Cortex of kidney (tissue), 1 donor: ENCODE measurements around the gene RAB3GAP1.
"Not testable (repeated sequence)": the region's sequence is repeated elsewhere in the genome, so short reads cannot be mapped to it uniquely, and the experiment has no call there.

Experiments used
- DNase-seq: peaks from one replicate; lab custom pipeline; 2025; lab: John Stamatoyannopoulos, UW

RAB3GAP1 gene

DNA sequence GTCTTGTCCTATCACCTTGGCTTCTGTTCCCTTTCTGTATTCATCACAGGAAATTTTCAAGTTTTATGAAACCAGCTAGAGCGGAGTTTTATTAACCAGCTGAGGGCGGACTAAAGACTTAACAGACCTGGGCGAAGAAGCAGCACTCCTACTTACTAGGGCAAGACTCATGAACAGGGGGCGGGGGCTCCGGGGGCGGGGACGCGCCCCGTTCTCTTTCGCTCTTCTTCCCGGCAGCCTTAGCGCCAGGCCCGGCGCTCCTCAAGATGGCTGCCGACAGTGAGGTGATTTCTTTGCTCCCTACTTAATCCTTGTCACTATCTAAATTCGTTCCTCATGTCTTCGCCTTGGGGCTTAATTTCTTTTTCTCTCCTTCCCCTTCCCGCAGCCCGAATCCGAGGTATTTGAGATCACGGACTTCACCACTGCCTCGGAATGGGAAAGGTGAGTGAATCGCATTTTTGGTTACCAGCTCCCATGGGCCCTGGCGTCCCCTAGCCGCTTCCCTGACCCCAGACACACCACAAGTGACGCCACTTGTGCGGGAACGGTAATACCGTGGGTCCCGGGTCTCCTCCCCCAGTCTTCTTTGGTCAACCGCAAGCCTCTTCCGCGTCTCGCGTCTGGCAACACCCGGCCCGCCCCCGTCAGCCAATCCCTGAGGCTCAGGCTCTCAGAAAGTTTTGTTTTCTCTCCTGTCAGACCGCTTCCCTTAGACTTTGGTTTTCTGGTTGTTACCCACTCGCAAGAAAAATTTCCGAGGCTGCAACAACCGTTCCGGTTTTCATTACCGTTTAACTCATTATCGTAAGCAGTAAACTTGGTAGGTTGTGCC lies at the start of gene RAB3GAP1:
Gene RAB3GAP1, plus strand, starts transcription at position 251 of the 835 bp plus-strand sequence. Its CDS starts 16 bp downstream, at position 267.
- DNase-seq, result no peak

DNA sequence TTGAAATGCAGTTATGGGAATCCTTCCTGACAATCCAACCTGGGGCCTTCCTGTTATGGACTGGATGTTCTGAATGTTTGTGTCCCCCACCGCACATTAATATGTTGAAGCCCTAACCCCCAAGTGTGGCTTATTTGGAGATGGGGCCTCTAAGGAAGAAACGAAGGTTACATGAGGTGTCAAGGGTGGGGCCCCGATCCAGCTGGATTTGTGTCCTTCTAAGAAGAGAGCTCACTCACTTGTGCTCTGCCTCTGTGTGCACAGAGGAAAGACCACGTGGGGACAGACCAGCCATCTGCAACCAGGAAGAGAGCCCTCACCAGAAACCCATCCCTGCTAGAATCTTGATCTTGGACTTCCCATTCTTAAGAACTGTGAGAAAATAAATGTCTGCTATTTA lies 49.3 kb upstream of the RAB3GAP1 start:
- no peak for DNase-seq

DNA sequence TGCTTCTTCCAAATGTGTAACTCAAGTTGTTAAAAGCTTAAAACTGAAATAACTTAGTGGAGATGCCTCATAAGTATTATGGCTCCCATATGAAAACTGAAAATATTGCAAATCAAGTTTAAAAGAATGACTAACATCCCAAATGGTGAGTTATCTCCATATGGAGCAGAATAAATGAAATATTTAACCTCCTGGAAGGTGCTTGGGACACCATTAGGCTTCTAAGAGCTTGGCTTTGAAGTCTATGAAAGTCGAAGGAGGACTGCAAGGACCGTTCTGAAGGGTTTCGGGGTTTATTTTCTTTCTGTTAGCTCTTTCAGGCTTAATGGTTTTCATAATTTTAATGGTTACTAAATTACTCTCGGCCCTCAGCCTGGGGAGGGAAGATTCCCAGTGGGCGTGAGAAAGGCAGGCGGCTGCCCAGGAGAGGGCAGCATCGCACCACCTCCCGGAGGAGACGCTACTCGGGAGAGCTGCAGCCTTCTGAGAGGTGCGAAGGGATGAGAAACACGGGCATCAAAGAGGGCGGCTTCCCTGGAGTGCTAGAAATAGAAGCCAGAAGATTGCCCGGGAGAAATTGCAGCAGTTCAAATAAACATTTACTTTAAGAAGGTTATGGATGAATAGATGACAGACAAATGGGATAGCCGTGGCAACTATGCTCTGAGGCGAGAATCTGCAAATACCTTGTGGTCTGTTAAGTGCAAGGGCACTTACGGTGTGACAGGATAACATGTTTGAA lies 47.9 kb upstream of the RAB3GAP1 start:
- peak; percentile 26 for DNase-seq

DNA sequence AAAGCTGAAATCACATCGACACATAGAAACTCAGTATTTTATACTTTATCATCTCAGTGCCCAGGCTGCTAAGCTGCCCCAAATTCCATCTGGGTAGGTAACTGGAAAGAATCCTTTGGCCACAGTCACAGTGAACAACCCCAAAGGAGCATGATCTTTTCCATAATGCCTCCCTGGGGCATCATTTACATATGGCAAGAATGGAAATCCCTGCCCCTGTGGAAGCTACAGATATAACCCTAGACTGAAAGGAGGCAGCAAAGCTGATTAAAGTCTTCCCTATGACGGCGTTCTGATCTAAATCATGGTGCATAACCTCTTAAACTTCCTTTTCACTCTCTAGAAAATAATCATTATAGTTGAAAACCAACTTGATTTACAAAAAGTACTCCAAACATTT lies 46.3 kb upstream of the RAB3GAP1 start:
- no peak for DNase-seq

DNA sequence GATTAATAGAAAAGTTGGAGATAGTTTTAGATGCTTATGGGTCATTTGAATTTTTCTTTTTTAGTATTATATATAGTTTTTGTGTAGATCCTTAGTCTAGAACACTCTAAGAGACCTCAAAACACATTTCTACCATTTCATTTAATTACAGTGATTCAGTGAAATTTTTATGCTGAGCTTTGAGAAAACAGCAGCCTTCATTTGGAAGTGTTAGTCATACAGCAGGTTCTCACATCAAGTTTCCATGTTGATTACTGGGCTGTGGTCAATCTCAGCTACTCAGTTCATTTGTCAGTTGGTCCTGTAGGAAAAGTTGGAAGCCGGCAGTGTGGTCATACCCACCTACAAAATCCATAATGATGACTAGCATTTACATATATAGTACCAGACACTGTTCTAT lies 42.8 kb upstream of the RAB3GAP1 start:
- DNase-seq, result no peak

DNA sequence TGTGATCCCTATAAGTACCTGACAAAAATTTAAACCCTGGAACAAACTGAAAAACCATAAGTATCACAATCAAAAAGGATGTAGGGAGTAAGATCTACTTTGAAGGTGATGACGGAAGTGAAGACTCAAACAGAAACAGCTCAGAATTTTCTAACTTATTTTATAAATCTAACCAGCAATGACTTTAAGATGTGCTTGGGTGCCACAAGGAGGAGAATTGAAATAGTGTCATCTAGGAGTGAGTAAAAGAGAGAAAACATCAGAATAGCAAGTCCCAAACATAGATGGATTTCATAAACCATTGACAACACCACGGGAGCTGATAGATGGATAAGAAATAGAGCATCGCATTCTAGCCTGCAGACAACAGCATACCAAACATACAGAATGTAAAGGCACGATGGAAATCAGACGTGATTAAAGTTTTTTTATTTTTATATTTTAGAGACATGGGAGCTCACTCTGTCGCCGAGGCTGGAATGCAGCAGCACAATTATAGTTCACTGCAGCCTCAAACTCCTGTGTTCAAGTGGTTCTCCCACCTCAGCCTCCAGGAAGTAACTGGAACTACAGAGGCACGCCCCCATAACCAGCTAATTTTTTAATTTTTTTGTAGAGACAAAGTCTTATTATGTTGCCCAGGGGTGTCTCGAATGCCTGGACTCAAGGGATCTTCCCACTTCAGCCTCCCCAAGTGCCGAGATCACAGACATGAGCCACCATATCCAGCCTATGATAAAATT lies 41.7 kb upstream of the RAB3GAP1 start:
- DNase-seq, result no peak

DNA sequence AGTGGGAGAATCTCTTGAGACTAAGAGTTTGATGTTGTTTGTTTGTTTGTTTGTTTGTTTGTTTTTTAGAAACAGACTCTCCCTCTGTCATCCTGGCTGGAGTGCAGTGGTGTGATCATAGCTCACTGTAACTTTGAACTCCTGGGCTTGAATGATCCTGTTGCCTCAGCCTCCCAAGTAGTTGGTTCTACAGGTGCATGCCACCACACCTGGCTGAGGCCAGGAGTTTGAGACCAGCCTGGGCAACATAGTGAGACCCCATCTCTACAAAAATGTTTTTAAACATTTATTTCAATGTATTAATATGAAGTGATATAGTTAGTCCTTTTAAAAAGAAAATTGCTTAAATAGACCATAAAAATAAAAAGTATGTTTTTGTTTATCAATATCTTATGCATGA lies 40.5 kb upstream of the RAB3GAP1 start:
- DNase-seq, result no peak

DNA sequence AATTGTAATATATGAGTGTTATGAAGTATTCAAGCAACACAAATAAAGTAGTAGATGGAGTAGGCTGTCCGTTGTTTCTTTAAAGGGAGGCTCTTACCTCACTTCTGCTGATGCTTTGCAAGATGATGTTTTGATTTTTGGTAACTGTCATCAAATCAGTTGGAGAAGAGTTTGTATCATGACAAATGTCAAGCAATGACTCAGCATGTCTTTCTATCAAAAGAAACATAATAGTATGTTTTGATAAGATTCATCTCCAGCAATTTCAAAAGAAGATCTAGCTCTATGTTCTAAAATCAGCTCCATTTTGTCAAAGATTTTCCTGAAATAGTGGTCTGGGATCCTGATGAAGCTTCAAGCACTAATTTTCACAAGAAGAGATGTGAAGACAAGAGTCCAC lies 30.5 kb upstream of the RAB3GAP1 start:
- DNase-seq, result no peak

DNA sequence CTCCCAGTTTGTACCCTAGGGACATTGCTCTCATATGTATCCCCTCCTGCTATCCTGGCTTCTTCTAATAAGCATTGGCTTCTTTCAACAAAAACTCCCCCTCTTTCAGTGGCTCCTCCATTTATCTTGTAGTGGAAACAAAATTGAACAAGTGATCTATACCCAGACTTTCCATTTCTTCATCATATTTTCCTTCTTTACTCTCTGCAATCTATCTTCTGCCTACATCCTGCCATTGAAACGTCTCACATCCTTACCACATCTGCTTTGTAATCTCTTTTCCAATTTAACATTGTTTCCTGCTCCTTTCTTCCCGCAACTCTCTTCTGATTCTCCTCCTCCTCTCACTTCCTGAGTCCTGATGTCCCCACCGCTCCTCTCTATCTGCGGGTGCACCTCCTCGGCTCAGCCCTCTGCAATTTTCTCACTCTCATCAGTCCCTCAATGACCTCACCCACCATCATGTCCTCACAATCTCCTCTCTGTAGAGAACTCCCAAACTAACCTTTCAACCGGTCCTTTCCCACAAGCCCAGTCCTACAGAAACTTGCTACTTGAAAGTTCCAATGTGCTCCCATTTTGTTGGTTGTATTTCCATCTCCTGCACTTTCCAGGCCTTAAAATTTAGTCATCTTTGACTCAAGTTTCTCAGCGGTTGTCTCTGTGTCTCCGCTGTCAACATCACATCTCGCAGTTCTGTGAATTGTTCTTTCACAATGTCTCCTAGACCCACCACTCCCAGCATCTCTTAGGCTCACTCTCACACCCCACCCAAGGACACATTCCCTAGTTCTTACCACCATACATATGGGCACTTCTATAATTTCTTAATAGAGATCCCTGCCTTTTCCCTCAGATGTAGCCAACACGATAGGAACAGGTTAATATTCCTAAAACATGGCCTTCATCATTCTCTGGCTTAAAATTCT lies 28.9 kb upstream of the RAB3GAP1 start:
- no peak for DNase-seq

DNA sequence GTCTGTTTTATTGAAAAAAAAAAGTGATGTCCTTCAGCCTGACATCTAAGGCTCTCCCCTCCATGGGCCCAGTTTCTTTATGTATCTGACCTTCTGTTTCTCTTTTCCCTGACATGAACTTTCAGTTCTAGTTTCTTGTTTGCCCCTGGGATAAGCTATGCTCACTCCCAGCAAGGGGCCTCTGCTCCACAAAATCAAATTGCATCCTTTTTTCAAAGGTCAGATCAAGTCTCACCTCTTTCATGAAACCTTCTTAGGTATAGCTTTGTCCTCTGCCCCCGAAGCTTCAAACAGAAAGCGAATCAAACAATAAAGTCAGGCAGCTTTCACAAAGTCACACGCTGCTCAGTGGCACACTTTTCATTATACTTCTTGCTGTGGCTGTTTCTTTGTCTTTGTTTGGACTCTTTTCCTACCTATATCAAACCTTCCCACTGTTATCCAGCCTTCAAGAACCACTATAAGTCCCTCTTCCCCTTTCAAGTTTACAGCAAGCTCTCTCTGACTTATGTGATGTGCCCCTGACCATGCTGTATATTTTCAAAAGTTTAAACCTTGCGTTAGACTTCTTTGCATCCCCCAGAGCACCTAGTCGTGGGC lies 28.1 kb upstream of the RAB3GAP1 start:
- no peak for DNase-seq

DNA sequence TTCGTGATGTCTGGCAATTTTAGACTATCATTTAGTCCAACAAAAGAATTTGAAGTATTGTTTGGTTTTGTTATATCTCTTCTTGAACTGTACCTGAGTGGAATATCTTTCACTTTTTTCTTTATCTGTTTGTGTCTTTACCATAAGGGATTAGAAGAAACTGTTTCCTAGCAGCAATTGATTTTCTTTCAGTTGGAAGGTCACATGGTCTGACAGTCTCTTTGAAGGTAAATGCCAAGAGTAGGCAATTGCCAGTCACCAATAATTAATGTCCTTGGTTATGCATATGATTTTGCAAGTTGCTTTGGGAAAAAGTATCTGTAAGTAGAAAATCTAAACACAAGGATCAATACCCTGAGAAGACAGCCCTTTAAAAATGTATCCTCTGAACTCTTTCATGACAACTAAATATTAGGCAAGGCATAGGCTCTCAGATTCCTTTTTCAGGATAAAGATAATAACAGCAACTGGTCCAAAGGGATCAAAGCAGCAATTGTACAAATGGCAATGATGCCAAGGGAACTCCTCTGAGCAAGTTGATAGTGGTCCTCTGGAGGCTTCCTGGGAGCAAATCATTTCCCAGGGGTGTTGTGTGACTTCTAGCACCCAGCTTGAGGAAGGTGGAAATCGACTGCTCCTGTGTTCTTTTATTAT lies 22.5 kb upstream of the RAB3GAP1 start:
- no peak for DNase-seq

DNA sequence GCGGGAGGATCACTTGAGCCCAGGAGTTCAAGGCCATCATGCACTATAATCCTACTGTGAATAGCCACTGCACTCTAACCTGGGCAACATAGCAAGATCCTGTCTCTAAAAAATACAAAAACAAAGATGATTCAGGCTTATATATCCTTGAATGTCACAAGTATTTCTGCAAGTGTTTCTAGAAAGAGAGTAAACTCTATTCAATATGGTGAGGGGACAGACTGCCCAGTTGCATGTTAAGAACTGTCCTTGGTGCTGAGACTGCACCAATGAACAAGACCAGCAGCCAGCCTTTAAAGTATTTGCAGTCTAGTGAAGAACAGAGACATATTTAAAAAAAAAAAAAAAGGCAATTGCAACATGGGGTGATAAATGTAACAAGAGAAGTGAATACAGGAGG lies 21.3 kb upstream of the RAB3GAP1 start:
- no peak for DNase-seq

DNA sequence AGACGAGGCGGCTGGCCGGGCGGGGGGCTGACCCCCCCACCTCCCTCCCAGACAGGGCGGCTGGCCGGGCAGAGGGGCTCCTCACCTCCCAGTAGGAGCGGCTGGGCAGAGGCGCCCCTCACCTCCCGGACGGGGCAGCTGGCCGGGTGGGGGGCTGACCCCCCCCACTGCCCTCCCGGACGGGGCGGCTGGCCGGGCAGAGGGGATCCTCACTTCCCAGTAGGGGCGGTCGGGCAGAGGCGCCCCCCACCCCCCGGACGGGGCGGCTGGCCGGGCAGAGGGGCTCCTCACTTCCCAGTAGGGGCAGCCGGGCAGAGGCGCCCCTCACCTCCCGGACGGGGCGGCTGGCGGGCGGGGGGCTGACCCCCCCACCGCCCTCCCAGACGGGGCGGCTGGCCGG lies 18.9 kb upstream of the RAB3GAP1 start:
- DNase-seq, result not testable (repeated sequence)

DNA sequence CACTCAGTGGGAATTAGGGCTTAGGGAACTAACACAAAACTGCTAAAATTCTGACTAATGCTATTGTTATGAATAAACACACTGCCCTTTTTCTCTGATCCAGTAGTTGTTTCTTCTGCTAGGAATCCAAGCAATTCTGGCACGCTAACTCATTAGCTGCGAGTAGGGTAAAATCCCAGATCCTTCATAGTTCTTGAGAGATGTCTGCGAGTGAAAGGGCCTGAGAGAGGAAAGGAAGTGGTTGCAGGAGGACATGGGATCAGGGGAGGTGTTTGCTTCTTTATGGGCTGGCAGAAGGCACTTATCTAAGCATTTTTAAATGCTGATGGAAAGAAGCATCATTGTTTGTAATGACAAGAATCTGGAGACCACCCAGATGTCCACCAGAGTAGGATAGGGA lies 14.3 kb upstream of the RAB3GAP1 start:
- no peak for DNase-seq

DNA sequence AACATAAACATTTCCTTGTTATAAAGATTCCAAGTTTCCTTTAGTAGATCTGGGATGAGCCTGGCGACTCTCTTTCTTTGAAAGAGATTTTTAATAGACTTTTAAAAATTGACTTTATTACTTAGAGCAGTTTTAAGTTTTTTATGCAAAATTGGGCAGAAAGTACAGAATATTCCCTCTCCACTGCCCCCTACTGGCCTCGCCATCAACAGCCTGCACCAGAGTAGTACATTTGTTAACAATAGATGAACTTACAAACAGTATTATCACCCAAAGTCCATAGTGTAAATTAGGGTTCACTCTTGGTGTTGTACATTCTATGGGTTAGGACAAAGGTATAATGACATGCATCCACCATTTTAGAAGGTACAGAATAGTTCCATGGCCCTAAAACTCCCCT lies 8.7 kb upstream of the RAB3GAP1 start:
- no peak for DNase-seq

DNA sequence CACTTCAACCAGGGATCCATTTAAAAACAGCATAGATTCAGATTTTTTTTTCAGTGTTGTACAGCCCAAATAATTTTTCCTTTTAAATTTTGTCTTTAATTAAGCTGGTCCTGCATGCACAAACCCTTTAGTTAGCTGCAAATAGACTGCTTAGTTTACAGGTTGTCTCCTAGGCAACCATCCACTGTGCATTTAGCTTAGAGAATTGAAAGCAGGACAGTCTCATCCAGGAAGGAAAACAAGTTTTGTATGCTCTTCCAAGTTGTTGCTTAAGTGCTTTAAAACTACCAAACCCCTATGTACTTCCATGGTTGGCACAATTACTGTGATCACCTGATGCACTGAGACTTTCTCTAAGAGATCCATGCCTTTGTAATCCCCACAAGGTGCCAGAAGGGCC lies 4.8 kb upstream of the RAB3GAP1 start, which contains the start of gene MAP3K19:
Gene MAP3K19, minus strand, starts transcription at position 148 of the 400 bp plus-strand sequence. CDS start 22,800 bp downstream, outside the sequence.
- no peak for DNase-seq

DNA sequence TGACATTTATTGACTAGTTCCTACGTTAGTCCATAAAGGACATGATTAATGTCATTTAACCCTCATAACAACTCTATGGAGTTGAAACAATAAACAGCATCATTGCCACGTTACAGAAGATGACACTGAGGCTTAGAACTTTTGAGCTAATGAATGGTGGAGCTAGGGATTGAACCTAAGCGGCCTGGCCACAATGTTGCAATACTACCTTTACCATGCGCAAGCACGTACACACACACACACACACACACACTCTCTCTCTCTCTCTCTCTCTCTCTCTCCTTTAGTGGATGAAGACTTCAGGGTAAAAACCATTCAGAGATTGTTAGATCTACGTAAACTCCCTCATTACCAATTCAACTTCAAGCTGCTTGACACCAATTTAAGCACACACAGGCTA lies 4.0 kb upstream of the RAB3GAP1 start:
- no peak for DNase-seq

DNA sequence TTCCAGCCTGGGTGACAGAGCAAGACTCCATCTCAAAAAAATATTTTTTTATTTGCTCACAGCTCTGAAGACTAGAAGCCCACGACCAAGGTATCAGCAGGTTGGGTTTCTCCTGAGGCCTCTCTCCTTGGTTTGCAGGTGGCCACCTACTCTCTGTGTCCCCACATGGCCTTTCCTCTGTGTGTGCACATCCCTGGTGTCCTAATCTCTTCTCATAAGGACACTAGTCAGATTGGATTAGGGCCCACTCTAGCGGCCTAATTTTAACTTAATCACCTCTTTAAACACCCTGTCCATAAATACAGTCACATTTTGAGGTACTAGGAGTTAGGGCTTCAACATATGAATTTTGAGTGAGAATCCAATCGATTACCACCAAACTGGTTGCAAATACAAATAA lies 2.0 kb upstream of the RAB3GAP1 start:
- DNase-seq, result no peak

DNA sequence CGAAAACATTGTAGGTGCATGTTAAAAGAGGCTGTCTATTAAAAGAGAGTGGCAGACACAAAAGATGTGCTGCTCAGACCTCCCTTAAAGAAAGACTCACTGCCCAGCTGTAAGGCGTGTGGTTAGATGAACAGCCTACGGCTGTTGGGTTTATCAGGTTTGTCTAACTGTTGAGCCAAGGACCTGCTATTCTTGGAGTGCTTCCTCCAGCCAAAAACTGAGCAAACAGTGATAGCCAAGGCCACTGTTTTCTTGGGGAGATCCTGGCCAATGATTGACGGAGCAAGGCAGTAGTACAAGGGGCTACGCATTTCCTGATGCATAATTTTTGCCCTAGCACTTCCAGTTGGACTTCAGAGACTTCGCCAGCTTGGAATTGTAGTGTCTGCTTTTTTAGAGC lies 1.4 kb upstream of the RAB3GAP1 start:
- DNase-seq, result no peak

DNA sequence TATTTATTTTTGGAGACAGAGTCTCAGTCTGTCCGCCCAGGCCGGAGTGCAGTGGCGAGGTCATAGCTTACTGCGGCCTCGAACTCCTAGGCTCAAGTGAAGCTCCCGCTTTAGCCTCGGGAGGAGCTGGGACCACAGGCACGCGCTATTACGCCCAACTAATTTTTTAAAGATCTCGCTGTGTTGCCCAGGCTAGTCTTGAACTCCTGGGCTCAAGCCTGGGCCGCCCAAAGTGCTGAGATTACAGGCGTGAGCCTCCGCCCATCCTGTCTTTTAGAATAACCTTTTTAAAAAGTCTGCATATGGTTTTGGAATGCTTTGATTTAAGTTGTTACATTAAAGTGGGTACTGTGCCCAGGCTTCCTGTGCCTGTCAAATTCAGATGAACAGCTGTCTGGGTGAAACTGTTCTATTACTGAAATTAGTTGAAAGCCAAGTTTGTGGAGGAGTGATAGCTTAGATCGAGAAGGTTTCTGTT lies 944 bp downstream of the RAB3GAP1 start:
- no peak for DNase-seq
